Ramos (cell line): ENCODE measurements around the gene CCT8L2.
"Not testable (repeated sequence)": the region's sequence is repeated elsewhere in the genome, so short reads cannot be mapped to it uniquely, and the experiment has no call there.

Experiments
- in situ Hi-C: fragments of 300-500 bp; cut with MboI; formaldehyde crosslinking; loops from one replicate; pipeline ENCODE4 v1.14.3; 2022; ENCODE audit warnings: low sequenced_read_pairs; ENCODE audit not compliant: unreplicated experiment

The CCT8L2 gene, protein sequence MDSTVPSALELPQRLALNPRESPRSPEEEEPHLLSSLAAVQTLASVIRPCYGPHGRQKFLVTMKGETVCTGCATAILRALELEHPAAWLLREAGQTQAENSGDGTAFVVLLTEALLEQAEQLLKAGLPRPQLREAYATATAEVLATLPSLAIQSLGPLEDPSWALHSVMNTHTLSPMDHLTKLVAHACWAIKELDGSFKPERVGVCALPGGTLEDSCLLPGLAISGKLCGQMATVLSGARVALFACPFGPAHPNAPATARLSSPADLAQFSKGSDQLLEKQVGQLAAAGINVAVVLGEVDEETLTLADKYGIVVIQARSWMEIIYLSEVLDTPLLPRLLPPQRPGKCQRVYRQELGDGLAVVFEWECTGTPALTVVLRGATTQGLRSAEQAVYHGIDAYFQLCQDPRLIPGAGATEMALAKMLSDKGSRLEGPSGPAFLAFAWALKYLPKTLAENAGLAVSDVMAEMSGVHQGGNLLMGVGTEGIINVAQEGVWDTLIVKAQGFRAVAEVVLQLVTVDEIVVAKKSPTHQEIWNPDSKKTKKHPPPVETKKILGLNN

GRCh38 chr22:16592710-16593109 is at the start of gene CCT8L2:
TSS of gene CCT8L2 (minus strand) at chr22:16592810. CDS start at chr22:16592550, 260 bp downstream.
- in situ Hi-C loops, result not testable (repeated sequence)

DNA sequence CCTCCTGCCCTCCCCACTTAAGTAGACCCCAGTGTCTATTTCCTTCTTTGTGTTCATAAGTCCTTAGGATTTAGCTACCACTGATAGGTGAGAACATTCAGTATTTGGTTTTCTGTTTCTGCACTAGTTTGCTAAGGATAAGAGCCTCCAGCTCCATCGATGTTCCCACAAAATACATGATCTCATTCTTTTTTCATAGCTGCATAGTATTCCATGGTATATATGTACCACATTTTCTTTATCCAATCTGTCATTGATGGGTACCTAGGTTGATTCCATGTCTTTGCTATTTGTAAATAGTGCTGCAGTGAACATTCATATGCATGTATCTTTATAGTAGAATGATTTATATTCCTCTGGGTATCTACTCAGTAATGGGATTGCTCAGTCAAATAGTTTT is 42.8 kb upstream of the CCT8L2 start:
- in situ Hi-C loops, result not testable (repeated sequence)

DNA sequence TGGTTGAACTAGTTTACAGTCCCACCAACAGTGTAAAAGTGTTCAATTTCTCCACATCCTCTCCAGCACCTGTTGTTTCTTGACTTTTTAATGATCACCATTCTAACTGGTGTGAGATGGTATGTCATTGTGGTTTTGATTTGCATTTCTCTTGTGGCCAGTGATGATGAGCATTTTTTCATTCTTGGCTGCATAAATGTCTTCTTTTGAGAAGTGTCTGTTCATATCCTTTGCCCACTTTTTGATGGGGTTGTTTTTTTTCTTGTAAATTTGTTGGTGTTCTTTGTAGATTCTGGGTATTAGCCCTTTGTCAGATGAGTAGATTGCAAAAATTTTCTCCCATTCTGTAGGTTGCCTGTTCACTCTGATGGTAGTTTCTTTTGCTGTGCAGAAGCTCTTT is 41.5 kb upstream of the CCT8L2 start:
- in situ Hi-C loops, result not testable (repeated sequence)

GRCh38 chr22:16628476-16628875 is 35.9 kb upstream of the CCT8L2 start:
- in situ Hi-C loops, result not testable (repeated sequence)

DNA sequence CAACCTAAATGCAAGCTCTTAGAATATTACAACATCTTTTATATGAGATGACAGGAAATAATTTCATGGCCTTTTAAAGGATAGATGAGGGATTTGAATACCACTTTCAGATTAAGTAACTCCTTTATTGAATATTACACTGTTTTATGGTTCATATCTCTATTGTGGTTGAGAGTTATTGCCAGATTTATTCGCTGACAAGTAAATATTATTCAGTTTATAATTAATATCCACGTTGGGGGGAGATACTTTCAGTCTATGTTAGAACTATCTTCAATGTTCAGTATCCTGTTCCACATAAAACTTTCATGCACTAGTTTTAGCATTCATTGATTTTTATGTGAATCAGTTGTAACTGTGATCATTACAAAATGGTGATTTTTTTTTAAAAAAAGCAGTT is 32.4 kb upstream of the CCT8L2 start:
- in situ Hi-C loops, result not testable (repeated sequence)

DNA sequence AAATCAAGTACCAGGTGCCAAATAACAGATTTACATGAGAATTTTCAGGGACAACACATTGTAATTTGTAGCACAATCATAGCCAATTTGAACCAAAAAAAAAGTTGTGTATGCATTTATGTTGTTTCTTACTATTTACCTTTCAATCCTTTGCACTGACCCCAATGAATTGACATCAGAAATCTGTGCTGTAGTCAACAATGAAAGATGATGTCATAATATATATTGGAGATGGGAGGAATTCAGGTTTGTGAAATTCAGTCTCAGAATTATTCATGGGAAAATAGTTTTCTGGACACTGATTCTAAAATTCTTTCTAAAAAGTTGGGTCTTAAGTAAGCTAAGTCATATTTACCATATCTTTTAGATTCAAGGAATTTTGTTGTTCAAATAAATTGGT is 31.0 kb upstream of the CCT8L2 start:
- in situ Hi-C loops, result not testable (repeated sequence)

DNA sequence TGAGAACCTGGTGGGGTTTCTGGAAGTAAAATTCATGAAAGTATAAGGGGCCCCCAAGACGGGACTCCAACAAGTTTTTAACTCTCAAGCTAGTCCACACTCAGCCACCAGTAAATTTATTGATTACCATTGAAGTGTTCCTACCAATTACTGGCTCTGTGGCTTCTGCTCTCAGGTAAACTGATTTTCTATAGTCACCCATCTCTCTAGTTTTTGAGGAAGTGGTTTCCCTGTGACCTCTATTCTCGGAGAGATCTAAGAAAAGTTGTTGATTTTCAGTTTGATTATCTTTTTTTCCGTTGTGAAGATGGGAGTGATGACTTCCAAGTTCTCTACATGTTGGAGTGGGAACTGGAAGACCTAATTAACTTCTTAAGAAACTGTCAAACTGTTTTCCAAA is 24.9 kb upstream of the CCT8L2 start:
- in situ Hi-C loops, result not testable (repeated sequence)

DNA sequence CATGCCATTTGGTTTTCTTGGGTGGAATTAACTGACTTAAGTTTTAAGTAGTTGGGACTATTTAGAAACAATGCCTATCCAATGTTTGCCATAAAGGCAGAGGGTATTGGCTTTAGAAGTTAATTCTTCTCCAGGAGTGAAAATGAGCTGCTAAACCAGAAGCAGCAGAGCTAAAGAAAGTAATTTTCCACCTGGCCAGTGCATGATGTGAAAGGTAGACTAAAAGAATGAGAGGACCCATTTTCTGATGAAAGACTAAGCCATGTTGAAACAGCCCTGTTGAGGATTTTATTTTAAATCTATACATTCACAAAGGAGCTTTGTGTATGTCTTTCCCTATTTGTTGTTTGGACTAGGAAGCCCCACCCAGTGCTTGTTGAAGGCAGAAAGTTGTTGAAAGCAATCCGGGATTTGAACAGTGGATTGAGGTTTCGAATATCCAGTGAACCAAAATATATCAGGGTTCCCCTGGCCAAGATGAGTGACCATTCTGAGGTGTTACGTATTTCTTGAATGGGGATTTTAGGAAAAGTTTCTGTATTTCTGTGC is 23.9 kb upstream of the CCT8L2 start:
- in situ Hi-C loops, result not testable (repeated sequence)

DNA sequence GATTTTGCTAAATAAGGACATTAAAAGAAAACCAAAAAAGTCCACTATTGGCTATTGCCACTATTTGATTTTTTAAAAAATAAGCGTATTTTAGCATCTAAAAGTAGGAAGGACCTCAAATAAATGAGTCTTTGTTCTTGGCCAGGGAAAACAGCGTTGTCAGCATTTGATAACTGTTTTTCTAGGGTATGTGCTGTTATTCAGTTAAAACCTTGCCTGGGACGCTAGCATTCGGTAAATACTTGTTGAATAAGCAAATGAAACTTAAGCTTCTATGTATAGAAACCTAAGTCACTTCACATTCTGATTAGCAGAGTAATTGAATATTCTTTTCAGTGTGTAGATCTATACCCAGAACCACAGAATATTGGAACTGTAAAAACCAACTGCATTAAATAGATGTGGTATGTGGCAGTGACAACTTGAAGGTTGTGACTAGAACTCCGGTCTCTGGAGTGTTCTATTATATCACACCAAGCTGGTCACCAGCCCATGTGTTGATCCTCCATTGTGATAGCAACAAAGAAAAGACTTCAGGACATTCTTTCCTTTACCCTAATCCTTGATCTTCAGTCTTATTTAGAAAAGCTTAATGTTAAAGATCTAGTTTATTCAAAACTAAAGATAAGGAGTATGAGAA is 23.1 kb upstream of the CCT8L2 start:
- in situ Hi-C loops, result not testable (repeated sequence)

DNA sequence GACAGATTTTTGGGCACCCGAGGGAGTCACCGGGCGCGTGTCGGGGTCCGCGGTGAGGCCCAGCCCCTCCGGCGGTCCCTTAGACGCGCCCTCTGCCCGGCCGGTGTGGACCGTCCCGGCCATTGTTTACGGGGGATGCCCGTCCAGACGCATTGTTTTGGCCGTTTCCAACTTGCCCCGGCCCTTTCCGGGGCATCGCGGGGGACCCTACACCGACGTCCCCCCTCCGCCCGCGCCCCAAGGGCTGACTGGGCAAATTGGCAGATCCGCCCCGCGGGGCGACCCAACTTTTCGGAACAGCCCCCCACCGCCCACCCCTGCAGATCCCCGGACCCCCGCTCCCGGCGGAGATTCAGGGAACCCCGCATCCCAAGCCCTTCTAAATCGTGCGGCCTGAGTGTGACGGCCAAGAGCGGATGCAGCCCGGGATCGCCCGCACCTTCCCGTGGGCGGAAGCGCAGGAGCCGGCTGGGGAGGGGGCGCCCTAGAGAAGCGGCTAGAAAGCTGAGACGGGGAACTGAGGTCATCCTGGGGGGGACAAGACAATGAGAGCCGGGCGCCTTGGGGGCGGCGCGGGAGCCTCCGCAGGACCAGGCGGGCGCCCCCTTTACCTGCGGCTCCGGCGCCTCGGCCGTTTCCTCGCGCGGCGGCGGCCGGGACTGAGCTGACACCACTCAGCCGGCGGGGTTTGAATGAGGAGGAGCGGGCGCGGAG is 17.1 kb upstream of the CCT8L2 start:
- in situ Hi-C loops, result no loop called here

GRCh38 chr22:16608931-16609330 is 16.3 kb upstream of the CCT8L2 start:
- in situ Hi-C loops, result no loop called here

DNA sequence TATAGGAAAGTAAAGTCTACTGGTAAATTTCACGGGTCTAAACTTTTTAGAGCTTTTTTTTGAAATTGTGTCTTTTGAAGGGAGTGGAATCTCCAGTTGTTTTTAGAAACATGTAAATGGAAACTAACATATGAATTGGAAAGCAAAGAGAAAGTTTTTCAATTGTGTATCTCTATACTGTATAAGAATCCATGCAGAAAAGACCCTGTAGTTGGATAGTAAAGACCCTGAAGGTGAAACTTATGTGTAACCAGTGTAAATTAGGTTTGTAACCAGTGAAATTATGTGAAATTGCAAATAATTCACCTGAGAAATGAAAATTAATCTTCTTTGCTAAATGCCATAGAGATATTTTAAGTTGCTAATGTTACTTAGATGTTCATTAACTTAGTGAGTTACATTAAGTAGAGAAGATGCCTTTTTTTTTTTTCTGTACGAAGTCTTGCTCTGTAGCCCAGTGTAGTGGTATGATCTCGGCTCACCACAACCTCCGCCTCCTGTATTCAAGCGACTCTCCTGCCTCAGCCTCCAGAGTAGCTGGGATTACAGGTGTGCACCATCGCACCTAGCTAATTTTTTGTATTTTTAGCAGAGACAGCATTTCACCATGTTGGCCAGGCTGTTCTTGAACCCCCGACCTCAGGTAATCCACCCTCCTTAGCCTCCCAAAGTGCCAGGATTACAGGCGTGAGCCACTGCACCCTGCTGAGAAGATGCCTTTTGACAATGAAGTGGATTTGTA is 11.8 kb upstream of the CCT8L2 start:
- in situ Hi-C loops, result not testable (repeated sequence)

DNA sequence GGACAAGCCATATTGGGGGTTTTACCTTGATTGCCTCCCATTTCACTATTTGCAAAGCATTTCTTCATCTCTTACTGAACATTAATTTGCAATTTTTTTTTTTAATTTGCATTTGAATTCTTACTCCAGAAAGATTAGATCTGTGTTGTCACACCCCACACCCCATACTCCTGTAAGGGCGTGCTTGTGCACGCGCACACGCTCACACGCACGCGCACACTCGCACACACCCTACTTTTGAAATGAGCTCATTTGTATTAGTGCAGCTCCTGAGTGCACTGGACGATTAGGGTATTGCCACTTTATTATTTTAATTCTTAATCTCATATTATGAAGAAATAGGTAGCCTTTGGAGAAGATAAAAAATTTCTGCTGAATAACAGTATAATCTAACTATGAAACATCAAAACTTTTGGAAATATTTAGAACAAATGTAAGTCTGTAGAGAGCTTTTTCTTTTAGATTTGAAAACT is 11.2 kb upstream of the CCT8L2 start:
- in situ Hi-C loops, result not testable (repeated sequence)

GRCh38 chr22:16603448-16603768 is 10.8 kb upstream of the CCT8L2 start:
- in situ Hi-C loops, result no loop called here

DNA sequence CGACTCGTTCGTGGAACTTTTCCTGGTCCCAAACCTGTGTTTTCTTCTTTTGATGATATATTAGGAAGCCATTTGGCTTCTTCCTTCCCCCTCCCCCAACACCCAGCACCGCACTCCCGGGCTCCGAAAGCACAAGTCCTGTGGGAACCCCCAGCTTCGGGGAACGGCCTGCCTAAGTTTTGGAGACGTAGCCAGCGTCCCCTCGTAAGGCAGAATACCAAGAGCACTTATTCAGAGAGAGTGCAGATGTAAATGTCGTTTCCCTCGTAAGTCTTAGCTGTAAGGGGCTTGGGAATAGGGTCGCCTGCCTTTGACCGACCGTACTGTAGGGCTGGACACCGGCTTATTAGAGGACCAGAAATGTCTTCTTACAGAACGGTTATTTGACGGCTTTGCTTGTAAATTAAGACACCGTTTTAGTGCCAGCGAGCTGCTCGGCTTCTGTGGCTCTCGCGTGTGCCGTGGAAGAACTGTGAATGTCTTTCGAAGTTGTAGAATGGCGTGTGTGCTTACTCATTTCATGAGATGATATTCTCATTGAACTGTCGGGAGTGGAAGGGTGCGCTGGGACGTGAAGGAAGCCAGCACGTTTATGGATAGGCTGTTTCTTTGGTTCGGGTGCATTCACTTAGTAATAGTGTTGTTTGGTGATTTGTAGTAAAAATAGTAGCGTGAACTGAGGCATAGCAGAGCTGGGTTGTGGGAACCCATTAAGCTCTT is 10.3 kb upstream of the CCT8L2 start:
- in situ Hi-C loops, result not testable (repeated sequence)

DNA sequence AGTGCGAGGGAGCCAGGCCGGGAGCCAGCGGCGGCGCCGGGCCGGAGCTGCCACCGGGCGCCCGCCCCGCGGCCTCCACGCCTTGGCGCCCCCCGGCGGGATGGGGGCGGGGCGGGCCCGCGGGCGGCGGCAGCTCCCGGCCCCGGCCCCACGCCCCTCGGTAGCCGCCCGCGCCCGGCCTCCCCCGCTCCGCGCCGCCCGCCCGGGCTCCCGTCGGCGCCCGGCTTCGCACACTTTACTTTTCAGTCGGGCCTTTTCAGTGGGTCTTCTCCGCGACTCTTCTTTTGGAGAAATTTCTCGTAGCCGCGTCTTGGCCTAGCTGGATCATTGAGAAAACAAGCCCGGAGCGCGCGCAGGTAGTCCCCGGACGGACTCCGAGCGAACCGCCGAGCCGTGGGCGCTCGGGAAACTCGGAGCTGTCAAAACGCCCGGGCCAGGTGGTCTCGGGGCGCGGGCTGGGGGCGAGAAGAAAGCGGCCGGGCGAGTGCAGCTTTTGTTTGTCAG is 9.7 kb upstream of the CCT8L2 start:
- in situ Hi-C loops, result not testable (repeated sequence)

GRCh38 chr22:16601437-16602223 is 9.0 kb upstream of the CCT8L2 start:
- in situ Hi-C loops, result no loop called here
